ENCODE data around the gene DCAF5.

DNA sequence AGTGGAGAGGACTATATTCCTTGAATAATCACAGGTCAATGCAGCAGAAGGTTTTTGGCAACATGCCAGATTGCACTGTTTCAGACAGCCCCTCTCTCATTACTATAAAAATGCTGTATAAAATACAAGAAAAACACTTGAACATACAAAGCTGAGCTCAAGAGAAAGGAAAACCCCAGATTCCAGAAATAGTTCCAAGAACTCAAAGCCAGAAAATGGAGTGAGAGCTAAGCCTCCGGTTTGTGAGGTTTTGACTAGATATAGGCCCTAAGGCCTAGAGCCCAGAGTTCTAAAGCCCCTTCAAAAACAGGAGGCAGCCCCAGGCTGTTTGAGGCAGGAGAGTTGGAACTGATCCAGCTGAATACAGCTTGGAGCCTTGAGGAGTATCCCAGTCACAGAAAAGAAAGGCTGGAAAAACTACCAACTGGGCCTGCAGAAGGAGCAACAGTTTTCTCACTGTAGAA lies 144.5 kb downstream of the DCAF5 start:
- TF ChIP-seq, protein P1, sequence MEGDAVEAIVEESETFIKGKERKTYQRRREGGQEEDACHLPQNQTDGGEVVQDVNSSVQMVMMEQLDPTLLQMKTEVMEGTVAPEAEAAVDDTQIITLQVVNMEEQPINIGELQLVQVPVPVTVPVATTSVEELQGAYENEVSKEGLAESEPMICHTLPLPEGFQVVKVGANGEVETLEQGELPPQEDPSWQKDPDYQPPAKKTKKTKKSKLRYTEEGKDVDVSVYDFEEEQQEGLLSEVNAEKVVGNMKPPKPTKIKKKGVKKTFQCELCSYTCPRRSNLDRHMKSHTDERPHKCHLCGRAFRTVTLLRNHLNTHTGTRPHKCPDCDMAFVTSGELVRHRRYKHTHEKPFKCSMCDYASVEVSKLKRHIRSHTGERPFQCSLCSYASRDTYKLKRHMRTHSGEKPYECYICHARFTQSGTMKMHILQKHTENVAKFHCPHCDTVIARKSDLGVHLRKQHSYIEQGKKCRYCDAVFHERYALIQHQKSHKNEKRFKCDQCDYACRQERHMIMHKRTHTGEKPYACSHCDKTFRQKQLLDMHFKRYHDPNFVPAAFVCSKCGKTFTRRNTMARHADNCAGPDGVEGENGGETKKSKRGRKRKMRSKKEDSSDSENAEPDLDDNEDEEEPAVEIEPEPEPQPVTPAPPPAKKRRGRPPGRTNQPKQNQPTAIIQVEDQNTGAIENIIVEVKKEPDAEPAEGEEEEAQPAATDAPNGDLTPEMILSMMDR (conservative IDR thresholded peaks at IDR 0.05), result no peak
- no peak for TF ChIP-seq EZH2 (IDR thresholded peaks at IDR 0.05; ENCODE audit: low read depth)
